ENCODE results near the gene CLEC4E.
"Not testable (repeated sequence)": the region's sequence is repeated elsewhere in the genome, so short reads cannot be mapped to it uniquely, and the experiment has no call there.

Gene CLEC4E, protein sequence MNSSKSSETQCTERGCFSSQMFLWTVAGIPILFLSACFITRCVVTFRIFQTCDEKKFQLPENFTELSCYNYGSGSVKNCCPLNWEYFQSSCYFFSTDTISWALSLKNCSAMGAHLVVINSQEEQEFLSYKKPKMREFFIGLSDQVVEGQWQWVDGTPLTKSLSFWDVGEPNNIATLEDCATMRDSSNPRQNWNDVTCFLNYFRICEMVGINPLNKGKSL

DNA sequence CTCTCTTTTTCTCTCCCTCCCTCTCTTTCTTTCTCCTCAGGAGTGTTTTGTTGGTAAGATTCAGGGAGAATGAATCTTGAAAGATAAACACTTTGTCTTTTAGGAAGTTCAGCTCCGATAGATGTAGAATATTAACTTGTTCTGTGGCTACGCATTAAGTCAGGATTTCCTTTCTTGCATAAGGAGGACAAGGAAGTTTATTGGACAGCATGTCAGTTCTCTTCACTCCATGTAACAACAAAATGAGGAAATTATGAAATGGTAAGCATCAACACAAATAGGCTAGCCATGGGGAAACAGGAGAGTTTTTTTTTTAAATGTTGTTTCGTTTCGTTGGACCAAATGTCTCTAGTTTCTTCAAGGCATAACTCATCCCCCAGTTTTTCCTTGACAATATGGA lies at the start of gene CLEC4E:
CLEC4E (minus strand) TSS at position 75 of the 400 bp plus-strand sequence. CDS start 108 bp downstream, outside the sequence.
- DNase-seq, result not testable (repeated sequence)

DNA sequence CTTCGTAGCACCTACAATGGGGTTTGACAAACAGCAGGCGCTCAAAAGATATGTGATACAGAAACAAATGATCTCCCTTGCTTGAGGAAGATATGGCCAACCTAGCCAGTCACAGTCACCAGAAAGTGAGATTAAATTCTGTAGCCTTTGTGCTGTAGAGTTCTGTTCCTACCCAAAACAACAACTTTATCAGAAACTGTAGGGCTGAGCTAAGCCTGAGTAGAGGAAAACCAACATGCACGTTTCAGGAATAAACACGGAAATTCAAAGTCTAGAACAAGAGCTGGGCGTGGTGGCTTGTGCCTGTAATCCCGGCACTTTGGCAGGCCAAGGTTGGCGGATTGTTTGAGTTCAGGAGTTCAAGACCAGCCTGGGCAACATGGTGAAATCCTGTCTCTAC lies 49.0 kb upstream of the CLEC4E start:
- DNase-seq, result no peak

DNA sequence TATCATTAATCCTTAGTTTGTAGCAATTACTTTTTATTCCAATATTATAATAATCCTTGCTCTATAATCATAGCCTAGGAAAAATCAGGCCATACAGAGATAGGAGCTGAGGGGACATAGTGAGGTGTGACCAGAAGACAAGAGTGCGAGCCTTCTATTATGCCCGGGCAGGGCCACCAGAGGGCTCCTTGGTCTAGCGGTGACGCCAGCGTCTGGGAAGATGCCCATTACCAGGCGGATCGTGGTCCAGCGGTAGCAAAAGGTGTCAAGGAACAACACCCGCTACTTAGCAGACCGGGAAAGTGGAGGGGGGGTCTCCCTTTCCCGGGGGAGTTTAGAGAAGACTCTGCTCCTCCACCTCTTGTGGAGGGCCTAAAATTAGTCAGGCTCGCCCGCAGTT lies 43.8 kb upstream of the CLEC4E start:
- not testable (repeated sequence) for DNase-seq

DNA sequence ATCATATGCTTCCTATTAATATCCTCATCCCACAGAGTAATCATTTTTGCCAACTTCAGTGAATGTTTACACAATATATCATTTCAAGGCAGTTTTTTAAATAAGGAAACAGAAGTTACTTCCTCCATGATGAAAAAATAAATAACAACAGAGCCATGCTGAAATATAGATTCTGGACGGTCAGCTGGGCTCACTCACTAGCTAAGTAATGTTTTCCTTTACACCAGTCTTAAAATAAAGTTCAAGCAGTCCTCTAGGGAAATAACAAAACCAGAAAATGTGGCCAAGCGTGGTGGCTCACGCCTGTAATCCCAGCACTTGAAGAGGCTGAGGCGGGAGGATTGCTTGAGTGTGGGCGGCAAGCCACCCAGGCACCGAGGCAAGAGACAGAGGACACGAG lies 43.3 kb upstream of the CLEC4E start:
- DNase-seq, result no peak

DNA sequence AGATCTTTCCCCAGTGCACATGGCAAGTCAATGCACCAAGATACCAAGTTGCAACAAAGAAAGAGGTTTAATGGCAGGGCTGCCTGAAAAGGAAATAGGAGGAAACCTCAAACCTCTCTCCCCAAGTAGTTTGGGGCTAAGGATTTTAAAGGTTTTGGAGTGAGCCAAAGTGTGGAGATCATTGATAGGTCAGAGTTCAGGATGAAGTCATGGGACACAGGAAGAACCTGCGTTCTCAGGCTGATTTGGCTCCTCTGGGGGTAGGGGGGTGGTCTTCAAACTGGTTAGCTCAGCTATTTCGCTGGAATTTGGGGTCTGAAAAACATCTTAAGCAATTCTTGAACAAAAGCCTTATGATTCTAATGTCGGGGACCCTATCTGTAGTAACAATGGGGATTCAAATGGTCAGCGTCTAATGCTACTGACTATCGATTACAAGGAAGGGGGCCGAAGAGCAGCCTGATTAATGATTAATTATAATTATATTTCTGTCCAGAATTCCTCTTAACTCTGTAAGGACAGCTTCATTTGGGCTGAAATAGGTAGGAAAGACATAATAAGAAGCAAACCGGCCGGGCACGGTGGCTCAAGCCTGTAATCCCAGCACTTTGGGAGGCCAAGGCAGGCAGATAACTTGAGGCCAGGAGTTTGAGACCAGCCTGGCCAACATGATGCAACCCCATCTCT lies 40.5 kb upstream of the CLEC4E start:
- no peak for DNase-seq

DNA sequence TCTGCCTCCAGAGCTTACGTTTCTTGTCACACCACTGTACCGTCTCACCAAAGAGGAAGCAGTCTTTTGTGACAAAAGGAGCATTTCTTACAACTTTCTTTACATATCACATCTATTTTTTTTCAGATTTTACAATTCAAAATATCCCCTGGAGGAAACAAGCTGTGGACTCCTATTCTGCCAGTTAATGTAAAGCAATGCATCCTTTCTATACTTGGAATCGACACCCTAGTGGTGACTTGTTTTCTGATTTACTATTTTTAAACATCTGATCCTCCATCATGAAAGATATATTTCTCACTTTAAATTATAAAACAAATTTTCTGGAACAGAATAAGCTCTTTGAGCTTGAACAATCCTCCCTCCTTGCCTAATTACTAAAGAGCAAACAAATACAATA lies 37.2 kb upstream of the CLEC4E start:
- no peak for DNase-seq

DNA sequence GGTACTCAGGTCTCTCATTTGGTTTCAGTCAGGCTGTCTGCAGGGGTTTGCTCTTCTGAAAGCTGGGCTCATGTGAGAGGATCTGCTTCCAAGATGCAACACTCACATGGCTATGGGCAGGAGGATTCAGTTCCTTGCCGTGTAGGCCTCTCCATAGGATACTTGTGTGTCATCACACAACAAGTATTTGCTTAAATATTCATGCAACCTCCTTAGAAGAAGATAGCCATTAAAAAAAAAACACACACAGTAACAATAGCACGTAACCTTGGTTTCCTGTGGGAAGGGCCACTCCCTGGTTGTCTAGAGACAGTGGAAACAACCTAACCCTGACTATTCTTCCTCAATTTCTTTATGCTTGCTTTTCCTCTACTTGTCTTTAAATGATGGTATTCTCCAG lies 31.8 kb upstream of the CLEC4E start:
- no peak for DNase-seq

DNA sequence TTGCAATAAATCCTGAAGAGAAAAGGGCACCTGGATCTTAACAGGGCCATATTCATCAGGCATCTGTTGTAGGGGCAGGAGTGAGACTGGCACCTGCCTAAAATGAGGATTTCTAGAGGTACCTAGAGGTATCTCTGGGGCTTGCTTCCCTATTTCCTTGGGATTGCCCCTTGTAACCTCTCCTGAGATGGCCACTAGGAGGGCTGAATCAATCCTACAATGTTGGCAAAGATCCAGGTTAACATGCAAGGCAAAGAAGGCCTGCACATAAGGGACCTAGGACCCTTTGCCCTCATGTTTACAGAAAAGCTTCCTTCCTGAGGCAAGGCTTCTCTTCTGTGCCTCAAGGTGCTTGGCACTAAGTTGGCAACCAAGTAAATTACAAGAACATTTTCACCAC lies 25.8 kb upstream of the CLEC4E start:
- DNase-seq, result no peak

DNA sequence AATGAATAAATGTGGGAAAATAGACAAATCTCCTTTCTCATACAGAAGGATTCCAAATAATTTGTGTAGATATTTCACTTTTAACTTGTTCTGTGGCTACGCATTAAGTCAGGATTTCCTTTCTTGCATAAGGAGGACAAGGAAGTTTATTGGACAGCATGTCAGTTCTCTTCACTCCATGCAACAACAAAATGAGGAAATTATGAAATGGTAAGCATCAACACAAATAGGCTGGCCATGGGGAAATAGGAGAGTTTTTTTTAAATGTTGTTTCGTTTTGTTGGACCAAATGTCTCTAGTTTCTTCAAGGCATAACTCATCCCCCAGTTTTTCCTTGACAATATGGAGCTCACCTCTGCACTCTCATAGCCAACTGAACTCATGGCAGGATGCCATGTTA lies 25.3 kb upstream of the CLEC4E start:
- not testable (repeated sequence) for DNase-seq

DNA sequence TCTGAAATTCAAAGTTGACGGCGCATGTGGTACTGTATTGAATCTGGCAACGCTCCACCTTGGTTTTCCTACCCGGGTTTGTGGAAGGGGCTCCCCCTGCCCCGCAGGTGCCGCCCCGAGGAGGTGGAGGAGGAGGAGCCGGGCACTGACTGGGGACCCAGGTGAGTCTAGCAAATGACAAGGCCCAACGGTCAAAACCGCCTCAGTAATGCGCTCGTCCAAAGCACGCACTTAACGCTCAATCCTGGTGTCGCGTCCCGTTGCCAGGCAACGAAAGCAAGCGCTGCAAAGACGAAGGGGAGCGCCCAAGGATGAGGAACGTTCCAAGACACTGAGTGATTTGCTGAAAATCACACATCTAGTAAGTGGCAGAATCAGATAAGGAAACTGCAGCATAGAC lies 24.0 kb upstream of the CLEC4E start:
- no peak for DNase-seq

DNA sequence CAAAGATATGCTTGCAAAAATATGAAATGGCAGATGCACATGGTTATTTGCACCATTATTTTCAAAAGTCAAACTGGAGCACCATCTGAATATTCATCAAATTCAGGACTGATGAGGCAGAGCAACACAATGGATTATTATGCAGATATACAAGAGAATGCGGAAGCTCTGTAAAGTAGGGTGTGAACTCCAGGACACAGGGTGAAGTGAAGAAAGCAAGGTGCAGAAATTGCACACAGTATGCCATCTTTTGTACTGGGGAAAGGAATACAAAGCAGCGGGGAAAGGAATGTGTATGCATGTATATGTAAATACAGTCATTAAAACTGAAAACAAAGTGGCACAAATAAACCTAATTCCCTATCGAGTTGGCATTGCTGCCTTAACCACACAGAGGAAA lies 22.7 kb upstream of the CLEC4E start:
- no peak for DNase-seq

DNA sequence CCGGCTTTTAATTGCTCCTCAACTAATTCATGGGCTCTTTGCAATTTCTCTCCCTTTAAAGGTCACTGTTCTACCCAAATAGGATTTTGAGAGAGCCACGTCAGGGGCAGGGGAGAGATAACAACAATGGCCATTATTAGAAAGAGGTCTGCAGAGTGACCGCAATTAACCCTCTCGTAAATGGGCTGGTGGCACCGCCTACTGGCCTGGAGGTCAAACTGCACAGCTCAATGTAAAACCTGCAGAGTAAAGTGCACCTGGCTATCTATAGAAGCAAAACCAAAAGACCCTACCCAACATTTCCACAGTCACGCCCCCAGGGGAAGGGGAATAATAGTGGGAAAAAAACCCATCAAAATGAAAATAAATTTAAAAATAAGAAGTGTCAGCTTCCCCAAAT lies 21.6 kb upstream of the CLEC4E start:
- no peak for DNase-seq

DNA sequence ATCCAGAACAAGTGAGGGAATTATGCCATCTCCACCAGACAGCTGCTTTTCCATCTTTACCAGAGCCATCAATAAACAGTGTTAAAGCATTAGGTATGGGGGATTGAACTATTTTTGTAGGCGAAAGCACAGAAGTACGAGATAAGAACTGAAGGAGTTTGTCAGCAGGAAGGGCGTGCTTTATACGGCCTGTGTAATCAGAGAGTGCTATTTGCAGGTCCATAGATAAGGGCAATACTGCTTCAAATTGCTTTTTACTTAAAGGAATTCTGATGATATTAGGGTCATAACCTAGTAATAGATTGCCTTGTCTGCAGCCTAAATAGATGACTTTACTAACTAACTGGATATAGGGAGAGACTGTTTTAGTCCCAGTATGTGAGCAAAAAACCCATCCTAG lies 20.3 kb upstream of the CLEC4E start:
- DNase-seq, result no peak

DNA sequence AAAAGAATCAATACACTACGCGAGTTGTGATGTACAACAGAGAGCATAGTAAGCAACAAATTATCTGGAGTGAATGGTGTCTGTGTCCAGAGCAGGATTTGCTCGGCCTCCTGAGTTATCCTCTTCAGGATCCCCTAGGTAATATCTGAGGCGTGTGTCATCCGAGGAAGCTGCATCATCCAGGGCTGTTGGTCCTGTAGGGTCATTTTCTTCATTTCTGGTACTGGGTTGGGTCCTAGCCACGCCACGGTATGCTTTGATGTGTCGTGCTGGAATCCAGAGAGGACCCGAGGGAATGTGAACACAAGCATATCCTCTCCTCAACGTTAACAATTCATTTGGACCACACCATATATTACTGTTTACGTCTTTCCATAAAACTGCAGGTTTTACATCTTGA lies 19.0 kb upstream of the CLEC4E start:
- no peak for DNase-seq

DNA sequence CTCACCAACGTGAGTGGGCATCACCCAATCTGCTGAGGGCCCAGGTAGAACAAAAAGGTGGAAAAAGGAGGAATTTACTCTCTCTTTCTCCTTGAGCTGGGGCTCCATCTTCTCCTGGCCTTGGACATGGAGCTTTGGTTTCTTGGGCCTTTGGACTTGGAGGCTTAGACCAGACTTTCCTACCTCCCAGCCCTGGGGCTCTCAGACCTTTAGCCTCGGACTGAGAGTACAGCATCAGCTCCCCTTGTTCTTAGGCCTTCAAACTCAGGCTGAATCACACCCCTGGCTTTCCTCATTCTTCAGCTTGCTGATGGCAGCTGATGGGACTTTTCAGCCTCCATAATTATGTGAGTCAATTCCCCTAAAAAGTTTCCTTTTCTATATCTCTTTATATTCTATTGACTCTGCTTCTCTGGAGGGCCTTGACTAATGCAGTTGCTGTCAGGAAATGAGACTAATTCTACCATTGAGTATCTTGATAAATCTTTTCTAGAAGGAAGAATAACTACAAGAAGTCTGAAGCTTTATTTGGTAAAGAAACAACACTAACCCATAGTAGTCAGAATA lies 15.9 kb upstream of the CLEC4E start:
- no peak for DNase-seq

DNA sequence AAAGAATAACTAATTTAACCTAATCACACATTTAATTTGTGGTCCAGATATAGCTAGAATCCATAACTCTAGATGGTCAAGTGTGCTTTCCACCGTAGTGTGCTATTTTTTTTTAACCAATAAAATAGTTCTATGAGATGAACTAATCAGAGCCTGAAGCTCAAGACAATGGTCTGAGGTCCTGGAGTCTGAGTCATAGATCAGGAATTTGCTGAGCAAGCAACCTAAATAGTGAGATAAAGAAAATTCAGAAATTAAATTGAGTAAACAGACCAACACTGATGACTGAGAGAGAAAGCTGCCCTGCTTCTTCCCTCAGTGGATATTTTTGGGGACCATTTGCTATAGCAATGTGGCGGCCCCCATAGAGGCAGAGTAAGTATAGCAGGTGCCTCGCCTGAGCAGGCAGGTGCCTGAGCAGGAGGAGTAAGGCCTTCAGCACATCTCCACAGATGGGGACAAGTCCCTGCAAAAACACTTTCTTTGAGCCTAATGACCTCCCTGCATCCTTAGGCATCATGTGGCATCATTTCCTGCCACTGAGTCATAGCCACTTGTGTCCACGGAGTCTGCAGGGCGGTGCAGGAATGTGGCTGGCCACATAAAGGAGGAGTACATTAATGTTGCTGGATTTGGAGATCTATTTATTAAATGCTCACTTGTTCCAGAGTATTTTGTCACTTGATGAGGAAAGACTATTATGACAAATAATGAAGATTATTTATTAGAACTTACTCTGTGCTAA lies 13.9 kb upstream of the CLEC4E start:
- DNase-seq, result no peak

DNA sequence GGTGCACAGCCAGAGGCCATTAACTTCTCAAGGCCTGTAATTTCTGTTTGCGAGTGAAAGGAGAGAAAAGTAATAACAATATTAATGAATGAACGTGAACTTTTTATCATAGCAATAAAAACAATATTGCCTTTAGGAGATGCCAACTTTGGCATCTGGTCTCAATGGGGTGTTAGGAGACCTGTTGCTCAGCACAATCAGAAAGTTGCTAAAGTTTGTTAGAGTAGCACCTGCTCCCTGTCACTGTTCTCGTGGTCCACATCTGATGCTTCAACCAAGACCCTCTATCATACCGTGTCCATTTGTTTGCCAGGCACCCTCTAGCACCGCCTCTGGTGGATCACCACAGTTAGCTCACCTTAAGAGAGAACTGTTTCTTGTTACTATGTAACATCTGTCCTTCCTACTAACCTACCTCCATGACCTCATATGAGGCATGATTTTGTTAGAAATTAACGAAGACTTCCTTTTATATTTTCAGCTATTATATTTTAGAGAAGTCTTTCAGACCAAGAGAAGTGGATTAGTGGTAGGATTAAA lies 12.5 kb upstream of the CLEC4E start:
- DNase-seq, result no peak

DNA sequence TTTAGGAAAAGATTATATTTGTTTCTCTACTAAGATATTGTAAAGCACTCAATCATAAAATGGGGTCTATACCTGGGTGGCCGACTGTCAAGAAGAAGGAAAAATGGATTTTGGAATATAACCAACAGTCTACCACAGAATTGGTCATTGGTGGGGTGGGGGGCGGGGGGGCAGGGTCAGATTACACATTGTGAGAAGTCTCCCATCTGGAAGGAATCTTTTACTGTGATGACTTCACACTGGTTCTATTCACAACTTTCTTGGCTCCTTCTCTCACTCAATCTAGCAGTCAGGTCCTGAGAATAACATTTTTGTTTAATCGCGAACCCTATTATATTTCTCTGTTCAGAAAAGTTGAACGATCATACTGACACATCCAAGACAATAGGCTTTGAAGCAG lies 8.7 kb upstream of the CLEC4E start:
- no peak for DNase-seq

DNA sequence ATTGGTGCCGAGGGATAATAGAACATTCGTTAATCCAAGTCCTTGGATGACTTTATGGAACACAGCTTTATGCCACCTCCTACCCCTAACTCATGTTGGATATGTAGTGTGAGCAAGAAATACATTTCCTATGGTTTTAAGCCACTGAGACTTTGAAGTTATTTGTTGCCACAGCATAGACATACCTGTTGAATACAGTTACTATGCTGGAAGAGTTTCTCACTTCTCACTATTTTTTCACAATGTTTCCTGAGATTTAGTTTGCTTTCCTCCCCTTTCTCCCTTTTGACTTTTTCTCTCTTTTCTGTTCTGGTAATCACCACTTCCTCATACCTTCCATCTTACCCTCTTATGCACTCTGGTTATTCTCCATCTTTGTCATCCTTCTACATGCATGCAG lies 7.5 kb upstream of the CLEC4E start:
- no peak for DNase-seq

DNA sequence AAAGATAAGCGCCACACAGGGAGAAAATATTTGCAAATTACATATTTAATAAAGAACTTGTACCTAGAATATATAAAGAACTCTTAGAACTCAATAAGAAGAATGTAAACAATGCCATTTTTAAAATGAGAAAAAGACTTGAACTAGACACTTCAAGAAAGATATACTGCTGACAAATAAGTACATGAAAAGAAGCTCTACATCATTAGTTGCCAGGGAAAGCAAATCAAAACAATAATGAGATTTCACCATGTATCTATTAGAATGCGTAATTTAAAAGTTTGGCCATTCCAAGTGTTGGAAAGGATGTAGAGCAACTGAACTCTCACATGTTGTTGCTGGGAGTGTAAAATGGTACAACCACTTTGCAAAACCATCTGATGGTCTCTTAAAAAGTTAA lies 6.9 kb upstream of the CLEC4E start:
- DNase-seq, result no peak

DNA sequence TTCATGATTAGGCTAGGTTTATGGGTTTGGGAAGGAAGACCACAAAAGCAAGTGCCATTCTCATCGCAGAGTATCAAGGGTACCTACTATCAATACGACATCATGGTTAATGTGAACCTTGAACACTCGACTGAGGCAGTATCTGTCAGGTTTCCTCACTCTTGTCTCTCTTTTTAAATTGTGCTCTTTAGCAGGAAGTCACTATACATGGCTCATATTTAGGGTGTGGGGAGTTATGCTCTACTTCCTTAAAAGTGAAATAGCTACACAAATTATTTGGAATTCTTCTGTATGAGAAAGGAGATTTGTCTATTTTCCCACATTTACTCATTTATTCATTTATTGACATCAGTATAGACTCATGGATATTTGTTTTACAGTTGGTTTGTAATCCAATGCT lies 5.9 kb upstream of the CLEC4E start:
- no peak for DNase-seq

DNA sequence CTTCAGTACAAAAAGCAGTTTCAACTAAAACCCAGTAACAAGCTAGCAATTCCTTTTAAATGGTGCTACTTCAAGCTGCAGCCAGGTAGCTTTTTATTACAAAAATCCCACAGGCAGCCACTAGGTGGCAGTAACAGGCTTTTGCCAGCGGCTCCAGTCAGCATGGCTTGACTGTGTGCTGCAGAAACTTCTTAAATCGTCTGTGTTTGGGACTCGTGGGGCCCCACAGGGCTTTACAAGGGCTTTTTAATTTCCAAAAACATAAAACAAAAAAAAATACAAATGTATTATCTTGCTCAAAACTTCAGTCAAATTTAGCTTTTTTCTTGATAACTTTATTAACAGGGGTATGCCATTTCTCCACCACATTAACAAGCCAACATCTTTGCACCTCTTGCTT lies 3.6 kb upstream of the CLEC4E start:
- DNase-seq, result peak; percentile 47 to 71

DNA sequence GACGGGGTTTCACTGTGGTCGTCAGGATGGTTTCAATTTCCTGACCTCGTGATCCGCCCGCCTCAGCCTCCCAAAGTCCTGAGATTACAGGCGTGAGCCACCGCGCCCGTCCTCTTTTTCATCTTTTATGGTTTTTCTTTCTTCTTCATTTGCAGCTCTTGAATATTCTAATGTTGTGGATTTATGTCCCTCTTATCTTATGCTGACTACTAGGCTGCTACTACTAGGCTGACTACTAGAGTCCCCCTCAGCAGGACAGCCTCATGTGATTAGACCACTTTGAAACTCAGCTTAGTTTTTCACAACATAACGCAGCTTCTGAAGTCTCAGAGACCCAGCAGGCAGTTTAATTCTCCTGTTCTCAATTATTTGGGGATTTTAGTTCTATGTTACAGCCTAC lies 857 bp upstream of the CLEC4E start:
- DNase-seq, result no peak

DNA sequence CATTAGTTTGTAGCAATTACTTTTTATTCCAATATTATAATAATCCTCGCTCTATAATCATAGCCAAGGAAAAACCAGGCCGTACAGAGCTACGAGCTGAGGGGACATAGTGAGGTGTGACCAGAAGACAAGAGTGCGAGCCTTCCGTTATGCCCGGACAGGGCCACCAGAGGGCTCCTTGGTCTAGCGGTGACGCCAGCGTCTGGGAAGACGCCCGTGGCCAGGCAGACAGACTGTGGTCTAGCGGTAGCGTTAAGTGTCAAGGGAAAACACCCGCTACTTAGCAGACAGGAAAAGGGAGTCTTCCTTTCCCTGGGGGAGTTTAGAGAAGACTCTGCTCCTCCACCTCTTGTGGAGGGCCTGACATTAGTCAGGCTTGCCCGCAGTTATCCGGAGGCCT lies 2.9 kb downstream of the CLEC4E start:
- not testable (repeated sequence) for DNase-seq
